Type B pancreatic cell (in vitro differentiated cells): Measurements from ENCODE around the gene NRCAM. TPM values are rescaled to one million over a fixed set of nuclear protein-coding genes. Genes with fewer than 3 reads are reported as not detected.

Experiments used
- DNase-seq: peaks from one replicate; pipeline ENCODE4 v3.0.0; 2021; ENCODE audit warnings: mixed read lengths; ENCODE audit not compliant: unreplicated experiment; ENCODE audit errors: extremely low spot score
- H3K27ac Mint-ChIP-seq: 2 replicates; pipeline ENCODE4 v1.8.0; 2021; ENCODE audit warnings: mild to moderate bottlenecking, mixed read lengths
- H3K27me3 Mint-ChIP-seq: 2 replicates; pipeline ENCODE4 v1.8.0; 2021; ENCODE audit warnings: mixed read lengths
- H3K36me3 Mint-ChIP-seq: 2 replicates; pipeline ENCODE4 v1.8.0; 2021; ENCODE audit warnings: mixed read lengths
- H3K4me1 Mint-ChIP-seq: one replicate; pipeline ENCODE4 v1.8.0; 2021; ENCODE audit warnings: mixed read lengths; ENCODE audit not compliant: unreplicated experiment
- H3K4me3 Mint-ChIP-seq: 2 replicates; pipeline ENCODE4 v1.8.0; 2021; ENCODE audit warnings: mild to moderate bottlenecking, mixed read lengths
- H3K9me3 Mint-ChIP-seq: 2 replicates; pipeline ENCODE4 v1.8.0; 2021; ENCODE audit warnings: mixed read lengths
- CTCF ChIP-seq: fragments of 200-600 bp; sonication (generic); conservative IDR thresholded peaks from 2 replicates; pipeline ENCODE4 v1.5.0; 2021; ENCODE audit warnings: antibody characterized with exemption, mild to moderate bottlenecking
- total RNA-seq: library from RNA; stranded (reverse); gene quantifications from 2 replicates; pipeline ENCODE4 v1.2.1, GENCODE V29; 2021; ENCODE audit warnings: low replicate concordance

Gene NRCAM
- total RNA-seq, 1 donor from 2014 or later: 41.0 TPM

GRCh38 chr7:108120933-108121332 lies 335.3 kb downstream of the NRCAM start:
- no peaks in the 10 kb centered on the region for H3K27me3 Mint-ChIP-seq
- H3K36me3 Mint-ChIP-seq: no peaks in the 10 kb centered on the region
- H3K27ac Mint-ChIP-seq: no peak overlapping the region
- no peak overlapping the region for H3K4me3 Mint-ChIP-seq
- peaks cover 15% of the 10 kb centered on the region for H3K4me1 Mint-ChIP-seq
- H3K9me3 Mint-ChIP-seq: no peaks in the 10 kb centered on the region
- no peak for DNase-seq
- TF ChIP-seq CTCF: no peak

GRCh38 chr7:108120196-108120595 lies 336.0 kb downstream of the NRCAM start:
- Mint-ChIP-seq H3K4me3 (no peak overlapping the region), H3K4me1 (peaks cover 9% of the 10 kb centered on the region), H3K36me3 (no peaks in the 10 kb centered on the region), H3K27me3 (no peaks in the 10 kb centered on the region), H3K9me3 (no peaks in the 10 kb centered on the region), H3K27ac (no peak overlapping the region)
- no peak for TF ChIP-seq CTCF
- no peak for DNase-seq

GRCh38 chr7:108118959-108119358 lies 337.3 kb downstream of the NRCAM start:
- Mint-ChIP-seq H3K9me3 (no peaks in the 10 kb centered on the region), H3K36me3 (no peaks in the 10 kb centered on the region), H3K4me1 (peaks cover 9% of the 10 kb centered on the region), H3K4me3 (no peak overlapping the region), H3K27ac (no peak overlapping the region), H3K27me3 (no peaks in the 10 kb centered on the region)
- peak; percentile 59 for TF ChIP-seq CTCF
- DNase-seq: no peak

GRCh38 chr7:108114117-108114841 lies 342.0 kb downstream of the NRCAM start:
- DNase-seq: no peak
- no peak overlapping the region for H3K27ac Mint-ChIP-seq

GRCh38 chr7:108112683-108113082 lies 343.6 kb downstream of the NRCAM start:
- DNase-seq: no peak
- H3K27ac Mint-ChIP-seq: no peak overlapping the region
- H3K36me3 Mint-ChIP-seq: no peaks in the 10 kb centered on the region
- H3K4me1 Mint-ChIP-seq: peaks cover 4% of the 10 kb centered on the region
- no peak overlapping the region for H3K4me3 Mint-ChIP-seq
- H3K27me3 Mint-ChIP-seq: no peaks in the 10 kb centered on the region
- TF ChIP-seq CTCF: no peak
- no peaks in the 10 kb centered on the region for H3K9me3 Mint-ChIP-seq

More at GRCh38 chr7:108114117-108114841, 342.0 kb downstream of the NRCAM start:
- H3K4me1 Mint-ChIP-seq: peaks cover 2% of the 10 kb centered on the region
- TF ChIP-seq CTCF: peak; percentile 60
- no peaks in the 10 kb centered on the region for H3K27me3 Mint-ChIP-seq
- no peaks in the 10 kb centered on the region for H3K36me3 Mint-ChIP-seq
- no peak overlapping the region for H3K4me3 Mint-ChIP-seq
- no peaks in the 10 kb centered on the region for H3K9me3 Mint-ChIP-seq
